B cell (primary cell): ENCODE measurements around the gene LBR.

ENCODE experiments used
- CTCF ChIP-seq: fragments of 200-600 bp; IDR thresholded peaks from one replicate; pipeline ENCODE4 v1.8.0; 2022; ENCODE audit warnings: antibody characterized with exemption, mild to moderate bottlenecking
- EZH2 ChIP-seq: IDR thresholded peaks from 2 replicates; pipeline ENCODE4 v1.6.1; 2012; ENCODE audit warnings: borderline replicate concordance, low read depth, mild to moderate bottlenecking, moderate library complexity, low read length; ENCODE audit not compliant: insufficient read depth, poor library complexity, severe bottlenecking

GRCh38 chr1:225476100-225476511, 48.3 kb upstream of the LBR start:
- TF ChIP-seq CTCF (no peak), EZH2 (no peak)
